Hepatocyte (in vitro differentiated cells): ENCODE results near the gene IL17B. TPM values are rescaled to one million over a fixed set of nuclear protein-coding genes. Genes with fewer than 3 reads are reported as not detected.

Source experiments
- DNase-seq: peaks from one replicate; pipeline ENCODE4 v3.0.0-alpha.2; 2016; ENCODE audit warnings: low spot score
- H2AFZ ChIP-seq: fragments of 200-600 bp; sonication (generic); 2 replicates; pipeline ENCODE4 v1.6.0; 2016; ENCODE audit warnings: antibody characterized with exemption, mild to moderate bottlenecking
- H3K27ac ChIP-seq: fragments of 200-600 bp; sonication (generic); 2 replicates; pipeline ENCODE4 v1.5.1; 2016; ENCODE audit warnings: mild to moderate bottlenecking
- H3K27me3 ChIP-seq: fragments of 200-600 bp; sonication (generic); 2 replicates; pipeline ENCODE4 v1.6.1; 2016
- H3K36me3 ChIP-seq: fragments of 200-600 bp; sonication (generic); replicated peaks from 2 replicates; pipeline ENCODE4 v1.5.1; 2016; ENCODE audit warnings: low read depth; ENCODE audit not compliant: insufficient read depth
- H3K4me1 ChIP-seq: fragments of 200-600 bp; sonication (generic); 2 replicates; pipeline ENCODE4 v1.5.1; 2016; ENCODE audit warnings: mild to moderate bottlenecking, moderate library complexity; ENCODE audit not compliant: insufficient read depth
- H3K4me2 ChIP-seq: fragments of 200-600 bp; sonication (generic); 2 replicates; pipeline ENCODE4 v1.6.0; 2016
- H3K4me3 ChIP-seq: fragments of 200-600 bp; sonication (generic); 2 replicates; pipeline ENCODE4 v1.5.1; 2016; ENCODE audit warnings: mild to moderate bottlenecking
- H3K79me2 ChIP-seq: fragments of 200-600 bp; sonication (generic); 2 replicates; pipeline ENCODE4 v1.6.0; 2017; ENCODE audit warnings: mild to moderate bottlenecking
- H3K9me2 ChIP-seq: fragments of 200-600 bp; sonication (generic); replicated peaks from 2 replicates; pipeline ENCODE4 v1.6.0; 2017; ENCODE audit warnings: mild to moderate bottlenecking; ENCODE audit not compliant: insufficient read depth
- H3K9me3 ChIP-seq: fragments of 200-600 bp; sonication (generic); 2 replicates; pipeline ENCODE4 v1.5.1; 2016; ENCODE audit warnings: low read depth, mild to moderate bottlenecking
- H4K20me1 ChIP-seq: fragments of 200-600 bp; sonication (generic); 2 replicates; pipeline ENCODE4 v1.6.0; 2016; ENCODE audit warnings: mild to moderate bottlenecking; ENCODE audit not compliant: insufficient read depth, poor library complexity, severe bottlenecking
- CTCF ChIP-seq: fragments of 200-600 bp; sonication (generic); IDR thresholded peaks from 2 replicates; pipeline ENCODE4 v1.5.1; 2016; ENCODE audit warnings: antibody characterized with exemption, mild to moderate bottlenecking; ENCODE audit not compliant: poor library complexity
- EZH2 ChIP-seq: fragments of 200-600 bp; sonication (generic); IDR thresholded peaks from 2 replicates; pipeline ENCODE4 v1.6.1; 2016; ENCODE audit warnings: antibody characterized with exemption, mild to moderate bottlenecking, borderline replicate concordance
- EZH2phosphoT487 ChIP-seq: fragments of 200-600 bp; sonication (generic); IDR thresholded peaks from one replicate; pipeline ENCODE4 v1.6.1; 2018; ENCODE audit warnings: antibody characterized with exemption, mild to moderate bottlenecking, low read depth, moderate library complexity; ENCODE audit not compliant: unreplicated experiment, severe bottlenecking
- WGBS: methylation state at CpG from one replicate; pipeline ENCODE4 v1.1.6; 2016; ENCODE audit warnings: low lambda C conversion rate; ENCODE audit errors: missing lambda C conversion rate; 5-methylcytosine and 5-hydroxymethylcytosine counted together
- polyA plus RNA-seq: library from polyadenylated mRNA; unstranded; fragments of >200 nt; fragmentation: Nextera tagmentation; extraction: Ambion mirVana; gene quantifications from 2 replicates; pipeline ENCODE4 v1.2.1, GENCODE V29; 2016
- total RNA-seq: library from RNA; depleted of rRNA; stranded (reverse); fragments of >200 nt; gene quantifications from 2 replicates; pipeline ENCODE4 v1.2.3, GENCODE V29; 2014

The IL17B gene
- total and polyA plus RNA-seq, 2 experiments from 2014 or later, result not detected

- Histone ChIP-seq H3K36me3 (no peaks in the 10 kb centered on the region), H3K4me1 (peaks cover 44% of the 10 kb centered on the region), H3K9me3 (no peaks in the 10 kb centered on the region), H2AFZ (no peak overlapping the region), H3K9me2 (no peaks in the 10 kb centered on the region), H3K27ac (peak overlapping the region; percentile 90), H3K79me2 (peaks cover 31% of the 10 kb centered on the region), H4K20me1 (no peaks in the 10 kb centered on the region), H3K27me3 (no peaks in the 10 kb centered on the region), H3K4me3 (no peak overlapping the region), H3K4me2 (no peak overlapping the region)
- TF ChIP-seq CTCF, result no peak
- TF ChIP-seq EZH2, result no peak
- no peak for TF ChIP-seq EZH2phosphoT487
- WGBS, result 78% methylated on average over 7 of the region's 7 CpGs
- no peak for DNase-seq
Observed at GRCh38 chr5:149414405-149415065, 35.4 kb upstream of the IL17B start.

DNA sequence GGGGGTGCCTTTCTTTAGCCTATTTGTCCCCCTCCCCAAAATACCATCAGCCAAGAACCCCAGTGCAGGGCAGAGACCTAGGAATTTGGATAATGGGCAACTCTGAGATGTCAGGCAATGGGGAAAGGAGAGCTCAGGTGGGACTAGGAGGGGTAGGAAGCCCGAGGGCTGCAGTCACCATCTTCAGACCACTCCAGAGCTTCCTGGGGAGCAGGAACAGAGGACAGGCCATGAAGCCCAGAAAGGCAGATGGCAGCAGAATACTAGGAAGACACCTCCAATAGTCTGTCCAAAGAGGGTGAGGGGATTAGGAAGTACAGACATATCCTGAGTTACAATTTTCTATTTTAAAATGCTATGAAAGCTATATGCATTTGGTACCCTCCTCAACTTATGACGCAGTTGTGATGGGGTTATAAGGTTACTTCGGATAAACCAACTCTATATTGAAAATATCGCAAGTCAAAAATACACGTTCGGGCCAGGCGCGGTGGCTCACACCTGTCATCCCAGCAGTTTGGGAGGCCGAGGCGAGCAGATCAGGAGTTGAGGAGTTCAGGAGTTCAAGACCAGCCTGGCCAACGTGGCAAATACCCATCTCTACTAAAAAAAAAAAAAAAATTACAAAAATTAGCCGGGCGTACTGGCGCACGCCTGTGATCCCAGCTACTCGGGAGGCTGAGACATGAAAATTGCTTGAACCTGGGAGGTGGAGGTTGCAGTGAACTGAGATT lies 34.6 kb upstream of the IL17B start:
- Histone ChIP-seq H3K36me3 (no peaks in the 10 kb centered on the region), H3K4me3 (no peak overlapping the region), H3K79me2 (peaks cover 40% of the 10 kb centered on the region), H3K4me2 (no peak overlapping the region), H3K4me1 (peaks cover 35% of the 10 kb centered on the region), H3K9me2 (no peaks in the 10 kb centered on the region), H2AFZ (no peak overlapping the region), H3K9me3 (no peaks in the 10 kb centered on the region), H3K27me3 (no peaks in the 10 kb centered on the region), H3K27ac (peak overlapping the region; percentile 90), H4K20me1 (no peaks in the 10 kb centered on the region)
- 96% methylated on average over 15 of the region's 16 CpGs for WGBS
- DNase-seq, result no peak
- TF ChIP-seq EZH2, result no peak

- WGBS, result 91% methylated on average over 8 of the region's 8 CpGs
- Histone ChIP-seq H2AFZ (no peak overlapping the region), H3K4me3 (no peak overlapping the region), H3K4me2 (no peak overlapping the region), H3K27me3 (no peaks in the 10 kb centered on the region), H3K27ac (peak overlapping the region; percentile 90), H3K4me1 (peaks cover 30% of the 10 kb centered on the region), H3K36me3 (no peaks in the 10 kb centered on the region), H3K9me3 (no peaks in the 10 kb centered on the region), H3K9me2 (no peaks in the 10 kb centered on the region), H3K79me2 (peaks cover 46% of the 10 kb centered on the region), H4K20me1 (no peaks in the 10 kb centered on the region)
- TF ChIP-seq EZH2phosphoT487, result no peak
- no peak for DNase-seq
Observed at GRCh38 chr5:149412783-149413476, 33.8 kb upstream of the IL17B start.

- Histone ChIP-seq H3K36me3 (no peaks in the 10 kb centered on the region), H3K27ac (no peak overlapping the region), H3K79me2 (peaks cover 50% of the 10 kb centered on the region), H3K4me3 (no peak overlapping the region), H3K27me3 (no peaks in the 10 kb centered on the region), H4K20me1 (no peaks in the 10 kb centered on the region), H3K4me2 (peak overlapping the region; percentile 70), H3K9me3 (no peaks in the 10 kb centered on the region), H2AFZ (no peak overlapping the region), H3K9me2 (no peaks in the 10 kb centered on the region), H3K4me1 (peaks cover 29% of the 10 kb centered on the region)
- TF ChIP-seq EZH2 (no peak), EZH2phosphoT487 (no peak), CTCF (no peak)
- WGBS, result 89% methylated on average over 9 of the region's 9 CpGs
- no peak for DNase-seq
Observed at GRCh38 chr5:149411738-149412519, 32.8 kb upstream of the IL17B start.
